Stimulated activated CD8-positive, alpha-beta memory T cell treated with anti-CD3 and anti-CD28 coated beads, Interleukin-7, amount 100 ng/mL, for 4 hours (primary cell): ENCODE results near the gene WDFY4.

ENCODE experiments used
- DNase-seq, 2 donors: peaks; one replicate each; pipeline ENCODE4 v3.0.0-alpha.2; 2020; ENCODE audit warnings: low read depth in 2 of 2

The WDFY4 gene

DNA sequence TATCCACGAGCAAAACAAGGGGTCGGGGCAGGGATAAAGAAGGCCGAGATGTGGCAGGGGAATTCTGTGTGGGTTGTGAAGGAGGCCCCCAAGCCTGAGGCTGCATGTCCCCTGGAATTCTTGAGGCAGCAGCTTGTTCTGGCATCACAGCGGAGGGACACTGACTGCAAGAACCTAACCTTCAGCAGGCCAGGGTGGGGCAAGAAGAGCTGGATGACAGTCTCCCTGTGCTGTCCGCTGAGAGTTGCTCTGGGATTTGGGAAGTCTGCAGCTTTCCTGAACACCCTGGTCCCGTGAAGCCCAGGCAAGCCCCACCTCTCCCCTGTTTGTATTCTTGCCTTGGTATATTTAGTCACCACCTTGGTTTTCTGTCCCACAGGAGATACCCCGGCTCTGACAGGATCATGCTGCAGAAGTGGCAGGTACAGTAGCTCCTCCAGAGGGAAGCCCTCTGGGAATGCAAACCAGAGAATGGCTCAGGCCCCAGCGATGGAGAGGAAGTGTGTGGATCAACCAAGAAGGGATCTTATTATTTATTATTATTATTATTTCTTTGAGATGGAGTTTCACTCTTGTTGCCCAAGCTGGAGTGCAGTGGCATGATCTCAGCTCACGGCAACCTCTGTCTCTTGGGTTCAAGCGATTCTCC is 256.9 kb downstream of the WDFY4 start:
- DNase-seq = no peak

DNA sequence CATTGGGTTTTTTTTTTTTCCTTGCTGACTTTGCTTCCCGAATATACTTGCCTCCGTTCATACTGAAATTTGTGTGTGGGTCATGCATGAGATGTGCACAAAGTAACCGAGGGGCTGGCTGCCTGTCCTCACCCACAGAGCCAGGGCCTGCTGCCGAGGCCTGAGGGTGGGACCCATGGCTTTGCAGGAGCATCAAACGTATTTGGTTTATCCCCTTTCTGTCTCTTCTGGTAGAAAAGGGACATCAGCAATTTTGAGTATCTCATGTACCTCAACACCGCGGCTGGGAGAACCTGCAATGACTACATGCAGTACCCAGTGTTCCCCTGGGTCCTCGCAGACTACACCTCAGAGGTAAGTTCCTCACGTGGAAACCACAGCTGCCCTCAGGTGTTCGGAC is 258.4 kb downstream of the WDFY4 start:
- no peak for DNase-seq

DNA sequence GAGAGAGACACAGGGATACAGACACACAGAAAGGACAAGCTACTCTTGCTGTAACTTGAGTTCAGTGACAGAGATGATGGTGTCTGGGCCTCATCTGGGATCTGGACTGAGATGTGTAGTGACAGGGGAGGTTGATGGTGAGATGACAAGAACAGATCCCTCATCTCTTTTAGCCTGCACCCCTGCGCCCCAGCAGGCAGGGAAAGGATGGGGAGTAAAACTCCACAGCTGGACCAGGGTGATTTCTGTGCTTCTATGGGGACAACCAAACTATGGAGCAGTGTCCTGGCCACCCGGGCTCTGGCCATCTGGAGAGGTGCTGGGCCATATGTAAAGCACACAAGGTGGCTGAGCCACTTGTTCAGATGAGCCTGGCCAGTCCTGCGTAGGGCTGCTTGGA is 259.5 kb downstream of the WDFY4 start:
- no peak for DNase-seq

DNA sequence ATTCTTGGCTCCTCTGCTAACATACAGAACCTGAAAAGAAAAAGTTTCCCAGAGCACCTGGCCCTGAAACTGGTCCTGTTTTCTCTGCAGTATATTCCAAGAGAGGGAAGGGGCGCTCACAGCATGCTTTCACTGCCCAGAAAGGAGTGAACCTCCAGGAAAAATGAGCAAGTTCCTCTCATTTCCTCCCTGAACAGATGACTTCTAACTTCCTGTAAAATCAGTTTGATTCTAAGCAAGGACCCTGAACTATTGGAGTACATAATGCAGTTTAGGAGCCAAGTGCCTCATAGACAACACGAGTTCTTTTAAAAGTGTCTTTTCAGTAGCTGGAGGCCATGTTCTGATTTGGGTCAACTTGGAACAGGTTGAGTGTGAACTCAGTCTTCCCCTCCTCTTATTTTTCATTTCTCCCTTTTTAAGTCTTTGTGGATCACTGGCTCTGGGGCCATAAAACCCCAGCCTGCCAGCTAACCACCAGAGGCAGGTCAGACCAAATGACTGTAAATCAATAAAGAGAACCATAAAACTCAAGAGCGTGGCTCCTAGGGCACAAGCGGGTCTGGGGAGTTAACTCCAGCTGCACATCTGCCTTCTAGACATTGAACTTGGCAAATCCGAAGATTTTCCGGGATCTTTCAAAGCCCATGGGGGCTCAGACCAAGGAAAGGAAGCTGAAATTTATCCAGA is 260.9 kb downstream of the WDFY4 start:
- DNase-seq = no peak

DNA sequence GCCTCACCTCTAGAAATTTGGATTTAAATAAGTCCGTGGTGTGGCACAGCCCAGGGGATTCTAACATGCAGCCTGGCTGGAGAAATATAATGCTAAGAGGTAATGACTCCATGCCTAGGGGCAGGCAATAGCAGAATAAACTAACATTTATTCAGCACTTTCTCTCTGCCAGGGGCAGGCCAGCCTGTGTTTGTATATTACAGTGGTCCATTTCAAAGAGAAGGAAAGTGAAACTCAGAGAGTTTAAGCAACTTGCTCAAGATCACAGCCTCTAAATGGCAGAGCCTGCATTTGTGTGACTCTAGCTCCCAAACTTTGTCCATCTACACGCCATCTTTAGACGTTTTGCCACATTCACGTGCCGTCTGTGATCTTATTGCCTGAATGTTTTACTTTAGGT is 261.7 kb downstream of the WDFY4 start:
- DNase-seq = no peak

DNA sequence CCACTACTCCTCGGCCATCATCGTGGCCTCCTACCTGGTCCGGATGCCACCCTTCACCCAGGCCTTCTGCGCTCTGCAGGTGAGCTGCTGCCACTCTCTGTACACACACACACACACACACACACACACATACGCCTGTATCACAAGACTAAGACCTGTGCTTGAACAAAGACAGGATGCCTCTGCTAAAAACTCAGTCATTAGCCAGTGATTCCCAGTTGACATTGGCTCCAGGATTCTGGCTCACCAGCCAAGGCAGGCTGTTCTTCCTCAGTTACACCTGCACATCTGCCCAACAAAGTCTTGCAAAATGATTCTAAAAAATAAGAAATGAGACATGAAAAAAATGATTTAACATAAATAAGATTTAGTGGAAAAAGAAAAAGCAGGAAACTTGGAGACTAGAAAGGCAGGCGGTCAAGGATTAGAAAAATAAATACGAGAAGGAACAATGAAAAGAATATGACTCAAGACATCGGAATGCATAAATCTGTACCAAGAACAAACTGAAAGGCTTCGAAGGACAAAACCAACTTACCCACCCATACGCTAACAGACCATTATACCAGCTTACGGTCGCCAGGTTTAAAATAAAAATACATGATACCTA is 262.3 kb downstream of the WDFY4 start:
- DNase-seq = no peak

DNA sequence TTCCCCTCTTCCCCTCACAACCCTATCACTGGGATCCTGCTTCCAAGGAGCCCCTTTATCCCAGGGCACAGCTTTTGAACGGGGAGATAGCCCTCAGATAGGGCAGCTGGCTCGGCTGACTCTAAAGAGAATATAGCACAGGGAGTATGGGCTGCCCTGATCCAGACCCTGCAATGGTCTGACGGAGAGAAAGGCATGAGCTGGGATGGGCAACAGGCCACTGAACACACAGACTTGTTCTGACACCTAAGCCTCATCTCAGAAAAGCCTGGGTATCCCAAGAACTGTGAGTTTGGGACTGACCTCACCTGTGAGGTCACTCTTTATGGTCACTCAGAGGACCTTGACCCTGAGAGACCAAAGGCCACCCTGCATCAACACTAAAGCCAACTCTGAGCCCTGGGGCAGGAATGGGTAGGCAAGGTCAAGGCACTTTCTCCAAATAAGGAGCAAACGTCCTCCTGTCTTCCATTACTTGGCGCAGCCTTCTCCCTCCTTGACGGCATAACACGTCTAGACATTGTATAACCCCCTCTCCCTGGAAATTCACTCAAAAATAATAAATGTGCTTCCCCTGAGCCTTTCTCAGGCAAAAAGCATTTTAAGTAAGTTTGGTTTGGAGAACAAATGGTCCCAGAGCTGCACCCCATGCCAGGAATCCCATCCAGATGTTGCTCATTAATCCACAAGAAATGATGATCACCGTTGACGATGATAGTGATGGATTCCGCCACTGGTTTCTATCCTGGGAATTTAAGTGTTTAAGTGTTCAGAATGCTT is 263.2 kb downstream of the WDFY4 start:
- no peak for DNase-seq

DNA sequence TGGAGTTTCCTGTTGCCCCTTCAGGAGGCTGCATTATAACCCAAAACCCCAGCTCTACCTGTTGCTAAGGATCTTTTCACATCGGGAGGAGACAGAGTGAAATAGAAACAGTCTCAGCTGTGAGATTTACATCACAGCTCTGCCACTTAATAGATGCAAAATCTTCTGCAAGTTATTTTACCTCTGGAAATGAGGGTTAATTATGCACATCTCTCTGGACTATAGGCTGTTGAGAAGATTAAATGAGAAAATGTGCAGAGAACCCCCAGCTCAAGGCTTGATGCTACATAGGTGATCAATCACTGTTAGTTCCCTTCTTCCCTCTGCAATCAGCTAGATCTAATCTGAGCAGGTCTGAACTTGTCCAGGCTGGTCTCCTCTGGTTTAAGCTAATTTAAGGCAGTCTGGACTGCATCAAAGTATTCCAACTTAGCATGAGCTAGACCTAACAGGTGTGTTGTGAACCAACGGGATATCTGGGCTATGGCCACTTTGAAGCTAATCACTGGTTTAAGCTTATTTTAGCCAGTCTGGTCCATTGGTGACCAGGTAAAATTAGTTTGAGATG is 263.9 kb downstream of the WDFY4 start:
- no peak for DNase-seq

DNA sequence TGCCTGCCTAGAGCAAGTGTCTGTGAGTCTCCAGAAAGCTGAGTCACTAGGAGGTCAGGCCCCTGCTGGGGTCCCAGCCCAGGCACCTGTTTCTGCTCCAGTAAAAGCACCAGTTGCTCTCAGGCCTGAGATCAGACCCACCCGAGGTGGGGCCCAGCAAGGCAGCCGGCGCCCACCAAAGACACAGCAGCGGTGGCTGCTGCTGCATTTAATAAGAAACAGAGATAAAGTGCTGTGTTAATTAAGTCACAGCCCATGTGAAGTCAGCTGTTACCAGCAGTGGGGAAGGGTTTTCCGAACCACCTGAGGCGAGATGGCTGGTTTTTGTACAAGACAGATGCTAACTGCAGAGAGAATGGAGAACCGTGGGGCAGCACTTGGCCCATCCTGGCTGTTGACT is 267.0 kb downstream of the WDFY4 start:
- no peak for DNase-seq

DNA sequence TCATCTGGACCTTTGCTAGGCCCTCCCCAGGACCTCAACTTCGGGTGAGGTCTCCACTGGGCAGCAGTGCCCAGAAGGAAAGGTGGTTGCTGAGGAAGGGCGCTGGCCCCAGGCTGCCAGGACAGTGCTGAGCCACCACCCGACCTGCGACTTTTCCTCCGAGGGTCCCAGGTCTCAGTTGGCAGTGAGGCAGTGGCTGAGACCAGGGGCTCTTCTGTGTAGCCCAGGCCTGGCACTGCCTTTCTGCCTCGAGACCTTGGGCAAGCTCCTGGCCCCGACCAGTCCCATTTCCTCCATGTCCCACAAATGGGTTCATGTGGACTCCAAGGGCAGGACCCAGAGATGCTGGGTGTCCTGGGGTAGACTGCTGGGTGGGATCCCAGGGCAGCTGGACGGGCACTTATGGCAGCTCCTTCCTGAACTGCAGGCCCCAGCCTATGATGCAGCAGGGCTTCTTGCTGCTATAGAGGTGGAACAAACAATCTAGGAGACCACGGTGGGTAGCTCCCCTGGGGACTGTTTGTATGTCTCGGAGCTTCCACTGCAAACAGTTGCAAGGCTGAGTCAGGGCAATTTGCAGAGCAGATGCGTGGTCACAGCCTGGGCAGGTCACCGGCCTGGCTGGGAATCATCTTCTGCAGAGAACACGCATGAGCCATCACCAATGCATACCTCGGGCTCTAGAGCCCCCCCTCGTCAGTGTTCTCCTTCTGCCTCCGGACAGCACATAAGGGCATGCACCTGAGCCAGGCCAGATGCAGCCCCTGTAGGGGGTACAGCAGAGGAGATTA is 272.9 kb downstream of the WDFY4 start:
- no peak for DNase-seq

DNA sequence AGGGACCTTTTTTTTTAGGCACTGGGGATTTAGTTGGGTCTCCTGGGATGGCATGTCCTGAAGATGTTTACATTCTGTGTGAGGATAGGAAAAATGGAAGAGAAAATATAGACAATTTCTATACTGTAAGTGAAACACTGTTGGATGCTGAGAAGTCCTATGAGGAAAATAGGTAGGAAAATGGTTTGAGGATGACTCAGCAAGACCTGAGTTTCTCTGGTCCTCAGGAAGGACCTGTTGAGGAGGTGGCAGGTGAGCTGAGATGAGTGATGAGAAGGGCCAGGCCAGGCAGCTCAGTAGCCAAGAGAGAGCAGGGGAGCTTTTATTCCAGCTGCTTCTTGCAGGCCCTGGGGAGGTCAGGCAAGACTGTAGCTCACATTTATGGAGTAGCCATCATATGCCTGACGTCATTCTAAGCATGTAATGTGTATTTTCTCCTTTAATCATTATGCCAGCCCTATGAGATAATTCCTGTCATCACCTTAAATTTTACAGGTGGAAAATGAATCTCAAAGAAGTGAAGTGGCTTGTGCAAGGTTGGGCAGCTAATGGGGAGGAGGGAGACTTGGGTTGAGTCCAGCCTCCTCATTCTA is 274.0 kb downstream of the WDFY4 start:
- DNase-seq = no peak

DNA sequence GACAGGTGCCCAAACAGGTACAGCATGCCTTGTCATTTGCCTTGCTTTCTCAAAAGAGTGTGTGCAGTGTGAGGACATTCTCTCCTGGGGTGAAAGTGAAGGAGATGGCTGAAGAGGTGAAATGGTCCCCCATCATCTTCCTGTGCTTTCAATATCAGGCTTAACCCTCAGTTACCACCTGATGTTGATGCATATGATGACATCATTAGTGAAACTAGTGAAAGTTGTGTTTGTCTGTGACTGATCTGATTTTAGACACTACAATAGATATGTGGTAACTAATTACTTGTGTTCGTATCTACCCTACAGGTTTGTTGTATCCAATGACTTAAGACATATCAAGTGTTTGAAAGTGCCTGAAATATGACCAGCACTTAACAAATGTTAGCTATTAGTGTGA is 279.4 kb downstream of the WDFY4 start:
- DNase-seq = no peak

DNA sequence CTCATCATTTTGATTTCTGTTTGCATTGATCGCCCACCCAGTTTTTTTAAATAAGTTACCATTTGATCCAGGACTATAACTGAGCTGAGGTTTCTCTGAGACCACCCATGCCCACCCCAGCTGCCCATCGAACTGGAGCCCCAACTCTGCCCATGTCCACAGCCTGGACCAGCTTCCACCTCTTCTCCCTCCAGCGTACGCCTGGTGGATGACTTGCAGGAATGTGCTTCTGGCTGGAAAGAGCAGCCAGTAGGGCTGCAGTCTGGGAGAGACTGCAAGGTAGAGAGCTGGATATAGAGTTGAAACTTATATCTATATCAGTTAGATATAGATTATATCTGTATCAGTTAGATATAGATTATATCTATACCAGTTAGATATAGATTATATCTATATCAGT is 280.8 kb downstream of the WDFY4 start:
- no peak for DNase-seq

DNA sequence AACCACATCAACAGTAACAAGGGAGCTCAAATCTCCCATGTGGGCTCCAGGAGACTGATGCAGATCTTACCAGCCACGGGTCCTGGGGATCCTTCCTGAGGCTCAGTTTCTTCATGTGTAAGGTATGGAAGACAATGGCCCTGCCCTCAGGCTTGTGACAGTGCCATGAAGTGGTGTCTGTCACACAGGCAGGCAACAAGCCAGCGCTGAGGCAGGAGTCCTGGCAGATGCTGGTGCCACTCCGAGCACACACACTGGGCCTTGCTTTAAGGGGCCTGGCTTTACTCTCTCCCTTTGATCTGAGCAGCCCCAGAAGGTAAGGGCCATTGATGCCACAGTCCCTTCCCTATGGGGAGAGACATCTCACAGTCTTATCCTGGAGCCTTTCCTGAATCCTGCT is 283.4 kb downstream of the WDFY4 start:
- no peak for DNase-seq

DNA sequence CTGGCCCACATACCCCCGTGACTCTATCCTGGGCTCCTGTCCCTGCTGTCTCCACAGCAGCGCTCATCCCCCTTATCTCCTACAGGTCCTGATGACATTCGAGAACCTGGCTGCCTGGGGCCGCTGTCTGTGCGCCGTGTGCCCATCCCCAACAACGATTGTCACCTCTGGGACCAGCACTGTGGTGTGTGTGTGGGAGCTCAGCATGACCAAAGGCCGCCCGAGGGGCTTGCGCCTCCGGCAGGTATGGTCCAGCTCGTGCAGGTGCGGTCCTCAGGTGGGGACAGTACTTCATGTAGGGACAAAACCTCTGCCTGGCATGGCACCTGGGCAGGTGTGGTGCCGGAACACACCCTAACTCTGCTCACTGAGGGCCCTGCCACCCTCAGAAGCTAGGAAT is 285.4 kb downstream of the WDFY4 start:
- no peak for DNase-seq

DNA sequence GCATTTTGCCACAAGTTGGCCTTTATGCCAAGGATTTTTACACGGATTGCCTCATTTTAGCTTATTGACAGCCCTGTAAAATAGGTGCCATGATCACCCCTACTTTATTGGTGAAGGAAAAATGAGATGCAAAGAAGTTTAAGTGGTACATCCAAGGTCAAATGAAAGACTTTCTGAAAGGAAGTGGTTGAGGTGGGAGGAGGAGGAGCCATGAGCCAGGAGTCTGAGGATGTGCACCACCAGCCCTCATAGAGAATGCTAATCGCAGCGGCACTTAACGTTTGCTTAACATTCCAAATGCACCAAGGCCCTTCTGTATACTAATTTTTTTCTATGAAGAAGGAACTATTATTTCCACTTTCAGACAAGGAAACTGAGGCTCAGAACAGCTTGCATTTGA is 286.0 kb downstream of the WDFY4 start:
- DNase-seq = no peak

DNA sequence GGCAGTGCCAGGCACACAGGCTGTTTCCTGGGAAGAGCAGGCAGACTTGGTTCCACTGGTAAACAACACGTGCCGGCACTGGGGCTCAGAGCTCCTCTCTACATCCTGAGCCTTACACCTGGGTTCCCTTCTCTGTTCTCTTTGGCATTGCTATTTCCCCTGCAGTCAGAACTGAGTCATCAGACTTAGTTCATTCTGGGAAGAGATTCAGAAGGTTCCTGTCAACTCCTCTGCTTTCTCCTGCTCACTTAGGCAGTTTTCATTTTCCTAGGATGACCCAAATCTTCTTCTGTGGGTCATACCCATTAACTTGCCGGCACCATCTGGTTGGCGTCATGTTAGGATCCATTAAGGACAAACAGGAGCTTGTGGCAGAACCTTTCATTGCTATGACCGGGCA is 288.4 kb downstream of the WDFY4 start:
- no peak for DNase-seq

DNA sequence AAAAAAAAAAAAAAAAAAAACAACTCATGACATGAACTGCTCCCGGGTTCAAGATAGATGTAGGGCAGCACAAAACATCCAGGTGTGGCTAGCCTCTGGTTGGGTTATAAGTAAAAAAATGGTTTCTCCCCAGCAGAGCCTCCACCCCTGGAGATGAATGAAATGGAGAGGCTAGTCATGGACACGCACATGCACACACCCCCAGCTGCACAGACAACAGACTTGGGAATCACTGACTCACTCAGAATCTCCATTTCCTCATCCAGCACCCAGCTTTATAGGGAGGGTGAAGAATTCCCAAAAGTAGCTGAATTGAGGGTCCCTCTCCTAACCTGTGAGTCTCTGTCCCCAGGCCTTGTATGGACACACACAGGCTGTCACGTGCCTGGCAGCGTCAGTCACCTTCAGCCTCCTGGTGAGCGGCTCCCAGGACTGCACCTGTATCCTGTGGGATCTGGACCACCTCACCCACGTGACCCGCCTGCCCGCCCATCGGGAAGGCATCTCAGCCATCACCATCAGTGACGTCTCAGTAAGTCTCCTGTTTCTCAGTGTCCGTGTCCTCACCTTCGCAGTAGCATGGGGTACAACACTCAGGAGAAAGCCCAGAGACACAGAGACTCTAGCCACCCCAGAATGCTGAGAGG is 290.0 kb downstream of the WDFY4 start:
- no peak for DNase-seq

DNA sequence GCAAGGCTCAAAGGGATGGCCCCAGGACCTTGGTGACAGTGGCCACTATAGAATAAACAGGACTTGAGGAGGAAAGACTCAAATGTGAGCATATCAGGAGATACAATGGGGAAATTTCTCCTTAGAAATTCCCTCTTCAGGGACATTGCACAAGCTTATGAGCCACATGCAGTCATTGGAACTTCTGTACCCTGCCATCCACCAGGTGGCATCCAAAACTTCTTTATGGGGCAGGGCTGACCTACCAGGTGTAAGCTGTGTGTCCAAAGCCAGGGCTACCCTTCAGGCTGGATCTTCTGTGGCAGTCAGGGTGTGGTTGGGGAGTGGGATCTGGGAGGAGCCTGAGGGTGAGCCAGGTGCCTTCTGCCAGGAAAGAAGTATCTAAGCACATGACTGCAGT is 291.5 kb downstream of the WDFY4 start:
- no peak for DNase-seq

DNA sequence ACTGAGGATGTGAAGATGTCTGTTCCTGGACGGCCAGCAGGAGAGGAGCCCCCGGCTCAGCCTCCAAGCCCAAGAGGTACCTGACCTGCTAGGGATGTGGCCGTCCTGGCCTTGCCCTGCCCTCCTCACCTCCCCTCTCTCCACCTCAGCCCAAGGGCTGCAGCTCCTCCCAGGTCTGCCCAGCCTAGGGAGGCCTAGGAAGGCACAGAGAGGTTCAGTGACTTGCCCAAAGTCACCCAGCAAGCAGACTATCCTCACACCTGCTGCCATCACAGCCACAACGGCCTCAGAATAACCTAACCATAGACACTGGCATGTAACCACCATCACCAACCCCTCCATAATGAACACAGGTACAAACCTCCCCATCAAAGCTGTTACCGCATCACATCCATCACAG is 293.6 kb downstream of the WDFY4 start:
- DNase-seq = no peak
